Activated T-helper 17 cell treated with anti-CD3 and anti-CD28 coated beads, Interleukin-2, amount 50 U/mL, for 72 hours (primary cell): ENCODE results near the gene VMA21. TPM values are rescaled to one million over a fixed set of nuclear protein-coding genes. Genes with fewer than 3 reads are reported as not detected.

Experiments
- ATAC-seq: fragments of 150-1000 bp; cut with Tn5 transposase; replicated peaks from 2 replicates; pipeline ENCODE4 v1.10.0; 2021; ENCODE audit warnings: mild to moderate bottlenecking, moderate library complexity
- H3K27ac Mint-ChIP-seq: one replicate; pipeline ENCODE4 v1.8.0; 2022; ENCODE audit warnings: mixed read lengths
- H3K27me3 Mint-ChIP-seq: one replicate; pipeline ENCODE4 v1.8.0; 2022; ENCODE audit warnings: mixed read lengths
- H3K36me3 Mint-ChIP-seq: one replicate; pipeline ENCODE4 v1.8.0; 2022; ENCODE audit warnings: low read depth, mild to moderate bottlenecking, mixed read lengths
- H3K4me1 Mint-ChIP-seq: one replicate; pipeline ENCODE4 v1.8.0; 2022; ENCODE audit warnings: mixed read lengths
- H3K4me3 Mint-ChIP-seq: one replicate; pipeline ENCODE4 v1.8.0; 2022; ENCODE audit warnings: mild to moderate bottlenecking, mixed read lengths
- H3K9me3 Mint-ChIP-seq: one replicate; pipeline ENCODE4 v1.8.0; 2022; ENCODE audit warnings: mixed read lengths
- total RNA-seq, 2 donors: library from RNA; stranded (reverse); gene quantifications; one replicate each; pipeline ENCODE4 v1.2.3, GENCODE V29; 2022

VMA21 gene, protein sequence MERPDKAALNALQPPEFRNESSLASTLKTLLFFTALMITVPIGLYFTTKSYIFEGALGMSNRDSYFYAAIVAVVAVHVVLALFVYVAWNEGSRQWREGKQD
- total RNA-seq = 10 to 100 TPM; 26.2 to 50.9 TPM

DNA sequence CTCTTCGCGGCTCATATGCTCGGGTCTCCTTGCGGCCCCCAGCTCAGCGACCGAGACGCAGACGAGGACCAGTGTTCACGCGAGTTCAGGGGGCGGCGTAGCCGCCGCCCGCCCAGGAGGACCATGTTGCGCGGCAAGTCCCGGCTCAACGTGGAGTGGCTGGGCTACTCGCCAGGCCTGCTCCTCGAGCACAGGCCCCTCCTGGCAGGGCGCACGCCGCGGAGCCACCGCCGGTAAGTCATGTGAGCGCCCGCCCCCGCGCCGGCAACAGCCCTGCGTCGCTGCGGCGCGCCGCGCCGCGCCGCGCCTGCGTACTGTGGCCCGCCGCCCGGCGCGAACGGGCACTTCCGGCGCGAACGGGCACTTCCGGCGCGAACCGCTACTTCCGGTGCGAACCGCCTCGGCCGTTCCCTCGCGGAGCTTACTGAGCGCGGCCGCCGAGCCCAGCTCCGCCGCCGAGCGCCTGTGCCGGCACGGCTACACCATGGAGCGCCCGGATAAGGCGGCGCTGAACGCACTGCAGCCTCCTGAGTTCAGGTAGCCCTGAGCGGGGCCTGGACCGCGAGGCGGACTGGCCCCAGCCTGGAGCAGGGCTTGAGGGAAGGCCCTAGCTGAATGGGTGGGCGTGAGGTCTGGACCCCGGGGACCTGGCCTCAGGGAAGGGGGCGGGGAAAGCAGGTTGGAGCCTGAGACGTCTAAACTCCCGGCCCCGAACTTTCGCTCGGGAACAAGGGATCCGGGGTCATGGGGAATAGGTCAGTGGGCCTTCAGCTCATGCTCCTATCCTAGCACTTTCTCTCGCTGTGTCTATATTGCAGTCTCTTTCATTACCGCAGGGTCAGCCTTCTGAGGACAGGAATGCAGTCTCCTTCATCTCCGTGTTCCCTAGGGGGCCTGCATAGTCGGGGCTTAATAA, at the start of gene VMA21:
TSS of gene VMA21 (plus strand) at position 382 of the 916 bp plus-strand sequence. CDS start at position 485, 103 bp downstream.
- Mint-ChIP-seq H3K27ac (peak within 1 kb of the TSS; percentile 93), H3K9me3 (no peaks in the 10 kb centered on the region), H3K27me3 (no peaks in the 10 kb centered on the region), H3K4me1 (peaks cover 6% of the 10 kb centered on the region), H3K4me3 (peak within 1 kb of the TSS; percentile 92), H3K36me3 (peaks cover 39% of the 10 kb centered on the region)
- ATAC-seq = peak; percentile 89

DNA sequence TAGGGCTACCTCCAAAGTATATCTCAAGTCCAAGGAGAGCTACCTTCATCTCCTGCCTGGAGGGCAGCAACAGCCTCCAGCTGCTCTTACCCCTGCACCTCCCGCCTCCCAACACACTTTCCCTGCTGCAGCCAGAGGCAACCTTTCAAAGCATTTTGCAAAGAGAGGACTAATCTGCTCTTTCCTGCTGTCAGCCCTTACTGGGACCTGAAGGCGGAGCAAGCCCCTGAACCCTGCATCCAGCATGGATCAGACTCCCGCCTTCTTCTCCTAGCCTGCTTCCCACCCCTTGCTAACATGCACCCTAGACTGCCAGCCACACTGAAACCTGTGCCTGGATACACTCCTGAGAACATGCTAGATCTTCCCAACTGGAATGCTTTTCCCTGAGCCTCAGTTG, 37.7 kb upstream of the VMA21 start:
- Mint-ChIP-seq H3K9me3 (no peaks in the 10 kb centered on the region), H3K27me3 (peaks cover 4% of the 10 kb centered on the region), H3K27ac (no peak overlapping the region), H3K36me3 (no peaks in the 10 kb centered on the region), H3K4me3 (no peak overlapping the region), H3K4me1 (no peaks in the 10 kb centered on the region)
- ATAC-seq = no peak

DNA sequence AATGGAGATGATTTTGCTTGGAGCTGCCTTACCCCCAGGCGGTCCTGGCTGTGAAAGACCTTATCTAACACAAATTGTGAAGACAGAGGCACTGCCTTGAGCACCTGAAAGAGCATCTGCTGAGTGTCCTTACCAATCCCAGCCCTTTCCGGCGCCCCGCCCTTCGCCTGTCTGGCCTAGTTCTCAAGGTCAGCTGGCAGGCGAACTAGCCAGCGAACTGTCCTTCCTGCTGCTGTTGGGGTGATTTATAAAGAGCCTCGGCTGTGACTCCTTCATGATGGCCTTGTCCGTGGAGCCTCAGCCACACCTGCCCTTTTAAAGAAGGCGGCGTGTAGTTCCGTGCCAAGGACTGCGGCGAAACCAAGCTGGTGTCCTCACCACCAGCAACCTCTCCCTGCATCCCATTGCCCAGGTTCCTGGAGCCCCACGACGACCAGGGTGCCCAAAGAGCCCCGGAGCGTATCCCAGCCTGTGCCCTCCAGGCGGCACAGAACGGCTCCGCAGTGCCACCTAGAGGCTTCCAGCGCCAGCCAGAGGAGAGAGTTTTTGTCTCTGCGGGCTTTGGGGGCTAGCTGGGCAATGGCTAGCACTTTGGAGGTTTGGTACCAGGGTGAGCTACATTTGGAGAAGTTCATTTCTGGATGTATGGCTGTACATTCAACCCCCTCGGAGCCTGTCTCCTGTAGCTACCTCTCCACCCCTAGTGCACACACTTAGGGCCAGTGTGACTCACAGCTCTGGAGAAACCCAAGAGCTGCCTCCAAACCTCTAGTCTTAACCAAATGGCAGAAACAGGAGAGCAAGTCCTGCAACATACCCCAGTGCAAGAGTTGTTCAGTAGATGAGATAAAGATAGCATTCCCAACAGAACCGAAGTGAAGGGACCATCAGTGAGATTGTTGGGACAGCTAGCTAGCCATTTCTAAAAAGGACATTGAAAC, 36.8 kb upstream of the VMA21 start:
- H3K4me3 Mint-ChIP-seq = peak overlapping the region; percentile 49
- no peaks in the 10 kb centered on the region for H3K4me1 Mint-ChIP-seq
- no peaks in the 10 kb centered on the region for H3K9me3 Mint-ChIP-seq
- peak; percentile 67 for ATAC-seq
- H3K27me3 Mint-ChIP-seq = peaks cover 4% of the 10 kb centered on the region
- no peak overlapping the region for H3K27ac Mint-ChIP-seq
- no peaks in the 10 kb centered on the region for H3K36me3 Mint-ChIP-seq

DNA sequence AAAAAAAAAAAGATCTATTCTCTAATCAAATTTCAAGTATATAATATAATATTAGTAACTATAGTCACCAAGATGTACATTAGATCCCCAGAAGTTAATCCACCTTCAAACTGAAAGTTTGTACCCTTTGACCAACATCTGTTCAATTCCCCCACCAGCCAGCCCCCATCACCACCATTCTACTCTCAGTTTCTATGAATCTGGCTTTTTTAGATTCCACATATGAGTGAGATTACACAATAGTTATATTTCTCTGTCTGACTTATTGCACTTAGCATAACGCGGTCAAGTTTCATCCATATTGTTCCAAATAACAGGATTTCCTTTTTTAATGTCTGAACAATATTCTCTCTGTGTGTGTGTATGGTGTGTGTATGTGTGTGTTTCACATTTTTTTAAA, 33.7 kb upstream of the VMA21 start:
- Mint-ChIP-seq H3K27me3 (no peaks in the 10 kb centered on the region), H3K36me3 (no peaks in the 10 kb centered on the region), H3K4me3 (no peak overlapping the region), H3K27ac (no peak overlapping the region), H3K9me3 (no peaks in the 10 kb centered on the region), H3K4me1 (no peaks in the 10 kb centered on the region)
- no peak for ATAC-seq

DNA sequence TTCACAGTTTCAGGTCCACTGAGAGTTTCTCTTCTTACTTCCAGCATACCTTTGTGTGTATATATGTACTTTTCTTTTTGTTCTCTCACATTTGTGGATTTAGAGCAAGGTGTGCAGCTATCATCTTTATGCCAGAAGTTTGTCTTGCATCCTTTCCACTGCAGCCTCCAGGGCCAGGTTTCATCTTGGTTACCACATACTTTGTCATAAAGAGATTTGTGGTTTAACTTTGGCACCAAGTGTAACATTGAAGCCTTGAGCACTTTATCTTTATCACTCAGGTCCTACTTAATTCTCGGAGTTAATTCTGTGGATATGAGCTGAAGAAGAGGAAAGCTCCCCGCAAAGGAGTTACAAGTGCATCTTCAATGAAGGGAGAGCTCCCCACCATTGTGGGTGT, 31.4 kb upstream of the VMA21 start:
- no peaks in the 10 kb centered on the region for H3K27me3 Mint-ChIP-seq
- no peak for ATAC-seq
- no peak overlapping the region for H3K27ac Mint-ChIP-seq
- H3K4me3 Mint-ChIP-seq = no peak overlapping the region
- H3K36me3 Mint-ChIP-seq = no peaks in the 10 kb centered on the region
- no peaks in the 10 kb centered on the region for H3K9me3 Mint-ChIP-seq
- no peaks in the 10 kb centered on the region for H3K4me1 Mint-ChIP-seq

DNA sequence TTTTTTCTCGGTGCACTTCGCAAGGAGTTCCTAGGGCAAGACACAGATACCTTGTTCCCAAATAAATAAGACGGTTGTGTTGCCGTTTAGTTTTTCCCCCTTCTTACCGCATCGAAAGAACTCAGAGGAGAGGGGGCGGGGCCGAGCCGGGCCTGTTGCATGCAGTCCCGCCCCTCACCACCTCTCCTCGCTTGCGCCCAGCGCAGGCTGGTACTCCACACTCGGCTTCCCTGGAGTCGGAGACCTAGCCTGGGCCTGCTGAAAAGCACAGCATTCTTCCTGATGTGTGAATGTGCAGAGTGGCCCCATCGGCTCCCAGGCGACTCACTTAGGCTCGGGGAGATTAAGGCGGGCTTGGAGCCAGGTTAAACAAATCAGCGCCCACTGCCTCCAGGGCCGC, 26.1 kb upstream of the VMA21 start:
- H3K36me3 Mint-ChIP-seq = no peaks in the 10 kb centered on the region
- no peak overlapping the region for H3K27ac Mint-ChIP-seq
- H3K27me3 Mint-ChIP-seq = peaks cover 2% of the 10 kb centered on the region
- H3K4me1 Mint-ChIP-seq = no peaks in the 10 kb centered on the region
- no peak for ATAC-seq
- H3K4me3 Mint-ChIP-seq = no peak overlapping the region
- H3K9me3 Mint-ChIP-seq = no peaks in the 10 kb centered on the region

DNA sequence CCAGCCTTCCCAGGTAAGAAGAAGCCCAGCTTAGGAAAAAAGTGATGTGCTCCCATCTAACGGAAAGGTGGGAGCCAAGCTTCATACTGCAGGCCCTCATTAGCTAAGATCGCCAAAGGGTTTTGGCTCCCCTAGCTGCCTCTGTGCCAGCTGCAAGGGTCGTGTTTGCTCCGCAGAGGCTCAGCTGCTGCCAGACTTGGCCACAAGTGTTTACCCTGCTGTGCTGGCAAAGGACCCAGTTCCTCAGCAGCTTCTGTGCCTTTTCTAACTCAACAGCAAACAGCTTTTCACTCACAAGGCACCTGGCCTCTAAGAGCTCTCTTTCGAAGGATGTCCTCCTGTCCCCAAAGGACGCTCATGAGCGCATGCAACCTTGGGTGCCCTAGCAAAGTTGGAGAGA, 12.2 kb upstream of the VMA21 start:
- no peak overlapping the region for H3K27ac Mint-ChIP-seq

DNA sequence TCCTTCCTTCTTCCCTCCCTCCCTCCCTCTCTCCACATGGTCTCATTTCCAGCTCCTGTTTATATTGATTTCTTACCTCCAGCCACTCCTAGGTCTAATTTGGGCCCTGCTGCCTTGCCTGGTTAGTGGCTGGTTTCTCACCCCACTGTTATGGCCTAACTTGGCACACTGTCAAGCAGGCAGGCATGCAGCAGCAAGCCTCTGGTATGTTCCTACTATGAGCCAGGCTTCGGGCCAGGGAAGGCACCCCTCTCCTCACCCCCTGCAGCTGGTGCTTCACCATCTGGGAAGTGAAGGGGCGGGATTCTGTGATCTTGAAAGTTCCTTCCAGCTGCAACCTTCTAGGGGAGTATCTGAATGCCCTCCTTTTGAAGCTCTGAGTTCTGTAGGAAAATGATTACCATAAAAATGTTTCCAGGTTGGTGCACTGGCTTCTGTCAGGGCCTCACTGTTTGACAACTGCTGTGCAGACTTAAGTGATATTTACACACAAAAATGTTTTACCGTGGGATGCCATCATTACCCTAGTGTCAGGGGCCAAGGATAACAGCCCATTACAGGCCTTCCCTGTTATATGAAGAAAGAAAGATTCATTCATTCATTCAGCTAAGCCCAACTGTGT, 10.1 kb upstream of the VMA21 start:
- no peak for ATAC-seq
- no peaks in the 10 kb centered on the region for H3K27me3 Mint-ChIP-seq
- no peak overlapping the region for H3K27ac Mint-ChIP-seq
- peaks cover 7% of the 10 kb centered on the region for H3K4me1 Mint-ChIP-seq
- H3K4me3 Mint-ChIP-seq = no peak overlapping the region
- no peaks in the 10 kb centered on the region for H3K9me3 Mint-ChIP-seq
- H3K36me3 Mint-ChIP-seq = no peaks in the 10 kb centered on the region

More for the DNA sequence above, 12.2 kb upstream of the VMA21 start:
- no peak overlapping the region for H3K4me3 Mint-ChIP-seq
- no peaks in the 10 kb centered on the region for H3K27me3 Mint-ChIP-seq
- H3K9me3 Mint-ChIP-seq = no peaks in the 10 kb centered on the region
- no peak for ATAC-seq
- H3K4me1 Mint-ChIP-seq = peaks cover 6% of the 10 kb centered on the region
- H3K36me3 Mint-ChIP-seq = no peaks in the 10 kb centered on the region

DNA sequence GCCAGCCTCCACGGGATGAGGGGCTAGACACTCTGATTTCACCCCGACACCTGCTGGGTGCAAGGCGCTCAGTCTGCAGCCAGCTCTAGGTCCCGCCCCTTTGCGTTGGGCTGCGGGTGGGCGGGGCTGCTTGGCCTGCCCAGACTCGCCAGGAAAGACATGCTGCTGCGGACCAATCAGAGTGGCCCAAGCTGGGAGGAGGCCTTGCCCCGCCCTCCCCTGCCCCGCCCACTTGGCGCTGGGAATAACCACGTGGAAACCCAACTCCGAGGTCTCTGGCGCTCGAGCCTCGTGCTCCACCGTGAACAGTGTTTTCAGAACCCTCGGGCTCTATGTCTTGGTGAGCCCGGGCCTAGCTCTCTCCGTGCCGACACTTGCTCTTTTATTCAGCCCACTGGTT, 5.3 kb upstream of the VMA21 start:
- H3K36me3 Mint-ChIP-seq = no peaks in the 10 kb centered on the region
- H3K4me3 Mint-ChIP-seq = no peak overlapping the region
- H3K27ac Mint-ChIP-seq = no peak overlapping the region
- H3K27me3 Mint-ChIP-seq = no peaks in the 10 kb centered on the region
- peaks cover 7% of the 10 kb centered on the region for H3K4me1 Mint-ChIP-seq
- no peaks in the 10 kb centered on the region for H3K9me3 Mint-ChIP-seq
- no peak for ATAC-seq

DNA sequence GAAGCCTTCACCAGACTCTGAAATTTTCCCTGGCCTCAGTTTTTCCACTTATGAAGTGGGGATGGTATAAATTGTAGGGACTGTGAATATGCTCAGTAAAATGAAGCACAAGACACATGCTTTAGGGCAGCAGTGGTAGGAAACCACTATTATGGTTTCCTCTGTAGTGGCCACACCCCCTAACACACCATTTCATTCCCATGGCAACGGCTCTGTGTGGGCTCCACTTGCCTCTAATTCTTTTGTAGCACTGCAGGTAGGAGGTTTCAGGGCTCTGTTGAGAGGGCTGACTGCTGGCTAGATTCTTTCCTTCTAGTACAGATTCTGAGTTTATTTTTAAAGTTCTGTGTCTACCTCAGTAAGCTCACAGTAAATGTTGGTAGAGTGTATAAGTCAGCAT, 3.5 kb upstream of the VMA21 start:
- H3K27me3 Mint-ChIP-seq = no peaks in the 10 kb centered on the region
- H3K4me3 Mint-ChIP-seq = peak overlapping the region; percentile 42
- H3K27ac Mint-ChIP-seq = peak overlapping the region; percentile 83
- H3K9me3 Mint-ChIP-seq = no peaks in the 10 kb centered on the region
- peaks cover 7% of the 10 kb centered on the region for H3K4me1 Mint-ChIP-seq
- peaks cover 10% of the 10 kb centered on the region for H3K36me3 Mint-ChIP-seq
- peak; percentile 58 for ATAC-seq

DNA sequence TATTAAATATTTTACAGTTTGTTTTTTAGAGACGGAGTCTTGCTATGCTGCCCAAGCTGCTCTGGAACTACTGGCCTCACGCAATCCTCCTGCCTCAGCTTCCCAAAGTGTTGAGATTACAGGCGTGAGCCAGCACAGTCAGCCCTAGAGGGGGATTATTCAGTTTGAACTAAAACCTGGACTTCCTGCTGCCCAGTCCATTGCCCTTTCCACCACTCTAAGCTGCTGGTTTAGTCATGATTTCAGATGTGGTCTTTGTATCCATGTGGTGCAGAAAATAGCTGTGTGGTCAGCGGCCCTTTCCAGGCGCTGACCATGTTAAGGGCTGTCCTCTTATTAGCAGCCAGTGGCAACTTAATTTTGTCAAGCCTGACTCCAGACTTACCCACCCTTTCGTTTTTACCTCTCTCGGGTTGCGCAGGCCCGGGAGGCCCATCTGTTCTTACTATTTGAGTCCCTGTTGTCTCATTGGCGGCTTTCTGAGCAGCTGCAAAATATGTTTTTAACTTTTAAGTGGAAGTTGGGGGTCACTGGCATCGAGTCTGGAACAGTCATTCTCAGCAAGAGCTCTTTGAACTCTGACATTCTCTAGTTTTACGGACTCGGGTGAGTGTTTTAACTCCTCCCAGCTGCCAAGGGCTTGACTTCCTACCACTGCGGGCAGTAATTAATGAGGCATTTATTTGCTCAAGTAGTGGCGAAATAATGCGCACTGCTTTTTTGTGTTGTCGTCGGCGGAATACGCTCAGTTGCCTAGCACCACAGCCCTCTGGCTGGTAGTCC, 773 bp upstream of the VMA21 start:
- H3K27ac Mint-ChIP-seq = peak overlapping the region; percentile 93
- no peaks in the 10 kb centered on the region for H3K9me3 Mint-ChIP-seq
- peaks cover 33% of the 10 kb centered on the region for H3K36me3 Mint-ChIP-seq
- ATAC-seq = peak; percentile 25
- H3K4me3 Mint-ChIP-seq = peak overlapping the region; percentile 92
- peaks cover 6% of the 10 kb centered on the region for H3K4me1 Mint-ChIP-seq
- no peaks in the 10 kb centered on the region for H3K27me3 Mint-ChIP-seq

DNA sequence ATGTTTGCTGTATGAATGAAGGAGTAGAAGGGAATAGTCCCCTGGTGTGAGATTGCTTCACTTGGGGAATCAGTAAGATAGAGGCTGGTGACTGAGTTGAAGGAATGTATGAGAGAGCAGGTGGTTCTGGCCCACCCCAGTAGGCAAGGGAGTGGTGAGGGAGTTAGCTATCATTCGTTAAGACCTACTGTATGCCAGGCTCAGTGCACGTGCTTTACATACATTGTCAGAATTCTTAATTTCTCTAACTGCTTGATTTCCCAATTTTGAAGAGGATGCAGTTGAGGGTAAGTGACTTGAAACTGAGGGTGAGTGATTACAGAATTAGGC, 700 bp downstream of the VMA21 start:
- Mint-ChIP-seq H3K36me3 (peaks cover 39% of the 10 kb centered on the region), H3K4me3 (peak overlapping the region; percentile 92), H3K27ac (peak overlapping the region; percentile 89), H3K27me3 (no peaks in the 10 kb centered on the region), H3K9me3 (no peaks in the 10 kb centered on the region), H3K4me1 (peaks cover 6% of the 10 kb centered on the region)
- no peak for ATAC-seq

DNA sequence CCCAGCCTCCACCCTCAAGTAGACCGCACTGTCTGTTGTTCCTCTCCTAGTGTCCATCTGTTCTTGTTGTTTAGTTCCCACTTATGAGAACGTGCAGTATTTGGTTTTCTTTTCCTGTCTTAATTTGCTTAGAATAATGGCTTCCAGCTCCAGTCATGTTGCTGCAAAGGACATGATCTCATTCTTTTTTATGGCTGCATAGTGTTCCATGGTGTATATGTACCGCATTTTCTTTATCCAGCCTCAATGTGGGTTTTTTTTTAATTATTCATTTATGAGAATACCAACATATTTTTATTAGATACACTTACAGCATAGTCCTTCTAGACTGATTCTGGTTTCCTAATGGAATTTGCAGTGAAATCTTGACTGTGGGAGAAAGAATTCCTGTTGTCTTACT, 1.3 kb downstream of the VMA21 start:
- Mint-ChIP-seq H3K4me3 (peak overlapping the region; percentile 92), H3K27me3 (no peaks in the 10 kb centered on the region), H3K4me1 (peaks cover 9% of the 10 kb centered on the region), H3K27ac (peak overlapping the region; percentile 89), H3K9me3 (no peaks in the 10 kb centered on the region), H3K36me3 (peaks cover 43% of the 10 kb centered on the region)
- no peak for ATAC-seq
